Spleen (tissue), 11 donors: Measurements from ENCODE around the gene KIFC3. TPM values are rescaled to one million over a fixed set of nuclear protein-coding genes. Genes with fewer than 3 reads are reported as not detected.

ENCODE experiments used
- DNase-seq: peaks from one replicate; pipeline ENCODE4 v3.0.0-alpha.2; 2020
- H3K27ac ChIP-seq, 8 donors: fragments of 200-600 bp; sonication (generic) in 7 of 8; 1 replicate in 4 of 8; 2 replicates in 4 of 8; pipeline versions ENCODE4 v1.5.0 to v1.8.0; 2016 to 2021; ENCODE audit warnings: inconsistent platforms in 4 of 8, mild to moderate bottlenecking in 4 of 8, moderate library complexity in 1 of 8
- H3K27me3 ChIP-seq, 7 donors: fragments of 200-600 bp; sonication (generic) in 6 of 7; replicated peaks in 1 of 7; 1 replicate in 4 of 7; 2 replicates in 3 of 7; pipeline versions ENCODE4 v1.5.0 to v1.8.0; 2016 to 2021; ENCODE audit warnings: inconsistent platforms in 3 of 7, mild to moderate bottlenecking in 1 of 7
- H3K36me3 ChIP-seq, 6 donors: fragments of 200-600 bp; sonication (generic) in 5 of 6; 1 replicate in 4 of 6; 2 replicates in 2 of 6; pipeline versions ENCODE4 v1.5.0 to v1.8.0; 2016 to 2021; ENCODE audit warnings: inconsistent platforms in 2 of 6
- H3K4me1 ChIP-seq, 6 donors: fragments of 200-600 bp; sonication (generic) in 5 of 6; 1 replicate in 3 of 6; 2 replicates in 3 of 6; pipeline versions ENCODE4 v1.5.0 to v1.8.0; 2016 to 2021; ENCODE audit warnings: inconsistent platforms in 3 of 6
- H3K4me3 ChIP-seq, 8 donors: fragments of 200-600 bp; sonication (generic) in 7 of 8; 1 replicate in 4 of 8; 2 replicates in 4 of 8; pipeline versions ENCODE4 v1.5.0 to v1.8.0; 2016 to 2021; ENCODE audit warnings: inconsistent platforms in 4 of 8, mild to moderate bottlenecking in 4 of 8, moderate library complexity in 2 of 8
- H3K9me3 ChIP-seq, 8 donors: fragments of 200-600 bp; sonication (generic) in 7 of 8; 1 replicate in 4 of 8; 2 replicates in 4 of 8; pipeline versions ENCODE4 v1.5.0 to v1.8.0; 2016 to 2021; ENCODE audit warnings: inconsistent platforms in 4 of 8
- POLR2A ChIP-seq, 3 donors: fragments of 450-650 bp; IDR thresholded peaks; one replicate each; pipeline ENCODE4 v1.5.1; 2017; ENCODE audit warnings: antibody characterized with exemption in 3 of 3, mild to moderate bottlenecking in 1 of 3
- POLR2AphosphoS5 ChIP-seq, 3 donors: sonication (generic); formaldehyde crosslinking; IDR thresholded peaks; one replicate each; pipeline ENCODE4 v1.5.1; 2017; ENCODE audit warnings: antibody characterized with exemption in 3 of 3
- WGBS, 5 donors: extraction: QIAGEN DNeasy Blood & Tissue Kit in 3 of 5; methylation state at CpG; one replicate each; pipeline versions ENCODE4 v1.1.5 to v1.1.7; 2013 to 2018; 5-methylcytosine and 5-hydroxymethylcytosine counted together
- intact Hi-C: fragments of 100-400 bp; cut with DNase I; formaldehyde crosslinking; loops from one replicate; pipeline ENCODE4 v1.15.0; 2023; ENCODE audit warnings: low total_unique reads
- polyA plus RNA-seq, 3 donors: library from polyadenylated mRNA; stranded (reverse); fragments of 200-250 nt; gene quantifications; one replicate each; pipeline ENCODE4 v1.2.1, GENCODE V29; 2013
- total RNA-seq, 7 donors: library from RNA; depleted of rRNA in 3 of 7; stranded (reverse); fragments of >200 nt in 3 of 7; fragmentation: NEBNext Ultra II Directional in 4 of 7; extraction: Animal tissue kit (Norgen Biotek cat#: 25700) in 4 of 7; gene quantifications; one replicate each; pipeline versions ENCODE4 v1.1.0 to v1.2.1, GENCODE V29; 2016 to 2021
- TF ChIP-seq, protein P1 (sequence below), 11 experiments: fragments of 200-600 bp in 7 of 11; fragments of 450-650 bp in 4 of 11; sonication (generic) in 4 of 11; IDR thresholded peaks in 8 of 11; conservative IDR thresholded peaks in 3 of 11; 1 replicate in 7 of 11; 2 replicates in 4 of 11; pipeline versions ENCODE4 v1.4.0 to v1.8.0; 2016 to 2021; ENCODE audit warnings: antibody characterized with exemption in 11 of 11, inconsistent platforms in 4 of 11, mild to moderate bottlenecking in 1 of 11
- donor health status: healthy with polysubstance abuse.
- donor health status: DM: no; HTN: no; CAD: no; lungs with moderate emphysema.
- donor health status: DM: no; HTN: no; CAD: no.
- donor health status: Bipolar disorder and iron deficiency.
- donor health status: healthy.
- donor health status: DM: no; HTN: no; CAD: no.
- donor health status: DM: yes; HTN: yes; CAD: no.

KIFC3 gene
- total and polyA plus RNA-seq, 10 donors = 4.6 to 61.5 (median 42.6) TPM

DNA sequence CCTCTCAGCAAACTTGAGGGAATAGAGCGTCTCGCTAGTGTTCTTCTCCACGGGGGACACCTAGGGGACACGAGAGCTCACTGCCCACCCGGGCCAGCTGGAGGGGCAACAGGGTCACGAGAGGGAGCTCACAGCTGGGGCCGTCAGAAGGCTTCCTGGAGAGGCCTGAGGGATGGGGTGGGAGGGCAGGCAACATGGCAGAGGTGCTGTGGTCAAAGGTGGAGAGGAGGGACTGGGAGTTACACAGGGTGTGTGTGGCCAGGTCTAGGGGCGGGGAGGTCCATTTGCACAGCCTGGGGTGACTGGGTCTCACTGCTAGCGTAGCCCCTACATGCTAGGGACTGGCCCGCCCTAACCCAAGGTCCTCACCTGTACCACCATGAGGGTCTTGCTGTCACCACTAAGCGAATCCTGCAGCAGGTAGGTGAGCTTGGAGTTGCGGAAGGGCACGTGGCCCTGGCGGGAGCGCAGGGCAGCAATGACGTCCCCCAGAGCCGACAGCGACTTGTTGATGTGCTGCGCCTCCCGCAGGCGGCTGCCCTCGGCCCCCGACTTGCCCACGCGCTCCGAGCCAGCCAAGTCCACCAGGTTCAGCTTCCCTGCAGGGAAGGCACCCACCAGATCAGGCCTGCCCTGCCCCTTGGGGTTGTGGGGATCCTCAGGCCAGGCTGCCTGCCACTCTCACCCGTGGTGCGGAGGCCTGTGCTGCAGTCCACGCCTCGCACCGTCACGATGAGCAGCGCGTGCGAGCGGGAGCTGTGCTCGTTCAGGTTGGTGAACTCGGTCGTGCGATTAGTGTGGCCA lies 41.7 kb downstream of the KIFC3 start:
- no peak overlapping the region for H3K4me3 ChIP-seq
- no peak overlapping the region for H3K27ac ChIP-seq
- H3K4me1 ChIP-seq = peaks cover 0 to 22% (median 7%) of the 10 kb centered on the region in 6 donors
- no peaks in the 10 kb centered on the region for H3K9me3 ChIP-seq
- intact Hi-C loops = no loop called here
- peaks cover 0 to 89% (median 7%) of the 10 kb centered on the region in 6 donors for H3K36me3 ChIP-seq
- no peak for TF ChIP-seq POLR2A (IDR thresholded peaks at IDR 0.05)
- TF ChIP-seq, protein P1, sequence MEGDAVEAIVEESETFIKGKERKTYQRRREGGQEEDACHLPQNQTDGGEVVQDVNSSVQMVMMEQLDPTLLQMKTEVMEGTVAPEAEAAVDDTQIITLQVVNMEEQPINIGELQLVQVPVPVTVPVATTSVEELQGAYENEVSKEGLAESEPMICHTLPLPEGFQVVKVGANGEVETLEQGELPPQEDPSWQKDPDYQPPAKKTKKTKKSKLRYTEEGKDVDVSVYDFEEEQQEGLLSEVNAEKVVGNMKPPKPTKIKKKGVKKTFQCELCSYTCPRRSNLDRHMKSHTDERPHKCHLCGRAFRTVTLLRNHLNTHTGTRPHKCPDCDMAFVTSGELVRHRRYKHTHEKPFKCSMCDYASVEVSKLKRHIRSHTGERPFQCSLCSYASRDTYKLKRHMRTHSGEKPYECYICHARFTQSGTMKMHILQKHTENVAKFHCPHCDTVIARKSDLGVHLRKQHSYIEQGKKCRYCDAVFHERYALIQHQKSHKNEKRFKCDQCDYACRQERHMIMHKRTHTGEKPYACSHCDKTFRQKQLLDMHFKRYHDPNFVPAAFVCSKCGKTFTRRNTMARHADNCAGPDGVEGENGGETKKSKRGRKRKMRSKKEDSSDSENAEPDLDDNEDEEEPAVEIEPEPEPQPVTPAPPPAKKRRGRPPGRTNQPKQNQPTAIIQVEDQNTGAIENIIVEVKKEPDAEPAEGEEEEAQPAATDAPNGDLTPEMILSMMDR (IDR thresholded peaks at IDR 0.05 in 8 of 11, conservative IDR thresholded peaks at IDR 0.05 in 3 of 11) = no peak
- TF ChIP-seq POLR2AphosphoS5 (IDR thresholded peaks at IDR 0.05) = no peak
- WGBS, 5 donors = 87 to 93% (median 90%) methylated on average over 22 to 40 of the region's 40 CpGs
- no peaks in the 10 kb centered on the region for H3K27me3 ChIP-seq
- DNase-seq = no peak

DNA sequence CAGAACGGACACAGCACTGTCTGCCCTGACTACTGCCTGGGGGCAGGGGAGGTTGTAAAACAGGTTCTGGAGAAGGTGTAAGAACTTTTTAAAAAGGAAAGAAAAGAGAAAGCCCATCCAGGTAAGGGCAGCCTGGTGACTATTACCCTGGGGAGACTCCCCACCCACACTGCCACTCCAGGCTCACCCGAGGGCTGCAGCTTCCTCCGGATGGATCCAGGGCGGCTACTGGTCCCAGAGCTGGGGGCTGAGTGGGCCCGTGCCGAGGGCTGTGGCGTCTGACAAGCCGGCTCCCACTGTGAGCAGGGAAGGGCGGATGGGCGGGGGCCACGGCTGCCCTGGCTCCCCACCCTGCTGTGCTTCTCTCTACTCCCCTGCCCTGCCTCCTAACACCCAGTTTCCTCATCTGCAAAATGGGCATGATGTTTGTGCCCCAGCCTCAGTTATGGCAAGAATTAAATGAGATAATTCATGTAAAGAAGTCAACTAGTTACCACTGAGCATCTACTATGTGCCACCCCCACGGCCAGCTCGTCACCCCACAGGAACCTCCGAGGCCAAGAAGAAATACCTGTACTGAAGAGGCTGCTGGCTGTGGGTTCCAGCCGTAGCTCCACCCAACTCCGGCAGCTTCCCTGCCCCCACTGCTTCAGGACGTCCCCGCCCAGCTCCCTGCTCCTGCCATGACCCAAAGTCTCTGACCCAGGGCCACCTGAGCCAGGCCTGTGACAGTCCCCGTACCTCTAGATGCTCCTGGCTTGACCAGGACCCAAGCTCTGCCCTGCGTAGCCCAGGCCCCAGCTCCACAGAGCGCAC lies 42.5 kb downstream of the KIFC3 start:
- Histone ChIP-seq H3K27ac (peak overlapping the region in 1 of 8 donors; percentile 42), H3K4me1 (peaks cover 0 to 22% (median 7%) of the 10 kb centered on the region in 6 donors), H3K36me3 (peaks cover 0 to 91% (median 9%) of the 10 kb centered on the region in 6 donors), H3K4me3 (no peak overlapping the region), H3K27me3 (no peaks in the 10 kb centered on the region), H3K9me3 (no peaks in the 10 kb centered on the region)
- intact Hi-C loops = loop anchor here (10.0 kb wide), 2 partner anchors 105 to 245 kb away; partner anchors contain the start of genes USB1 and ZNF319
- 80 to 92% (median 86%) methylated on average over 18 to 21 of the region's 21 CpGs for WGBS, 5 donors
- DNase-seq = no peak
- TF ChIP-seq, protein P1 (IDR thresholded peaks at IDR 0.05 in 8 of 11, conservative IDR thresholded peaks at IDR 0.05 in 3 of 11) = no peak
- TF ChIP-seq POLR2A (IDR thresholded peaks at IDR 0.05) (no peak), POLR2AphosphoS5 (IDR thresholded peaks at IDR 0.05) (no peak)

DNA sequence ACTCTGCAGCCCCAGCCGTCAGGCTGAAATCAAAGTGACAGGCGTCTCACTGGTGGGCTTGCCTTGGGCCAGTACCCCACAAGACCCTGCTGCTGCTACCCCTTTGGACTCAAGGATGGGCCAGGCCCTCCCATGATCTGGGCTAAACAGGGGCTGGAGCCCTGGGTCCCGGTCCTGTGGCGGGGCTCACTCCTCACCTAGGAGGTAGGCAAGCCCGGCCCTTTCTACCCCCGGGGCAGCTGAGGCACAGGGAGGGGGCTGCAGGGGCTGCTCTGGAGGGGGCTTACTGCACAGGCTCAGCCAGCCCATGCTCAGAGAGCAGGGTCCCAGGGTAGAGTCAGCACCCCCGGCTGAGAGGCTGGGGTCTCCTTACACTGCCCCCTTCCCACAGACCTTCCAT lies 43.2 kb downstream of the KIFC3 start:
- Histone ChIP-seq H3K4me1 (peaks cover 0 to 22% (median 7%) of the 10 kb centered on the region in 6 donors), H3K36me3 (peaks cover 0 to 97% (median 10%) of the 10 kb centered on the region in 6 donors), H3K9me3 (no peaks in the 10 kb centered on the region), H3K4me3 (no peak overlapping the region), H3K27me3 (no peaks in the 10 kb centered on the region), H3K27ac (peak overlapping the region in 3 of 8 donors; percentile 13 to 51 (median 42))
- intact Hi-C loops = loop anchor here (10.0 kb wide), 2 partner anchors 106 to 246 kb away; partner anchors contain the start of genes USB1 and ZNF319
- TF ChIP-seq, protein P1 (IDR thresholded peaks at IDR 0.05 in 8 of 11, conservative IDR thresholded peaks at IDR 0.05 in 3 of 11) = no peak
- TF ChIP-seq POLR2AphosphoS5 (IDR thresholded peaks at IDR 0.05) = no peak
- no peak for TF ChIP-seq POLR2A (IDR thresholded peaks at IDR 0.05)
- WGBS, 5 donors = 78 to 91% (median 90%) methylated on average over 3 to 7 of the region's 7 CpGs
- DNase-seq = no peak
